RKO (cell line): ENCODE measurements around the gene HPN.
"Not testable (repeated sequence)": the region's sequence is repeated elsewhere in the genome, so short reads cannot be mapped to it uniquely, and the experiment has no call there.

ENCODE experiments used
- DNase-seq: peaks from one replicate; pipeline ENCODE4 v3.0.0-alpha.2; 2016; ENCODE audit warnings: low spot score

Gene HPN

GRCh38 chr19:35084509-35084762, 42.9 kb downstream of the HPN start:
- DNase-seq: no peak

GRCh38 chr19:35085947-35086346, 44.4 kb downstream of the HPN start:
- DNase-seq: no peak

GRCh38 chr19:35086455-35086854, 44.9 kb downstream of the HPN start:
- no peak for DNase-seq

GRCh38 chr19:35087393-35087792, 45.9 kb downstream of the HPN start:
- no peak for DNase-seq

GRCh38 chr19:35088131-35088913, 46.8 kb downstream of the HPN start:
- DNase-seq: peak; percentile 79

- no peak for DNase-seq
These were observed 48.0 kb downstream of the HPN start for GRCh38 chr19:35089554-35089953.

- DNase-seq: no peak
These were observed 48.6 kb downstream of the HPN start for GRCh38 chr19:35090160-35090505.

GRCh38 chr19:35090506-35091214, 49.1 kb downstream of the HPN start:
- DNase-seq: peak; percentile 66

GRCh38 chr19:35093430-35093829, 51.9 kb downstream of the HPN start:
- no peak for DNase-seq

GRCh38 chr19:35093941-35094647, 52.6 kb downstream of the HPN start:
- no peak for DNase-seq

GRCh38 chr19:35094656-35095055, 53.1 kb downstream of the HPN start:
- DNase-seq: no peak

- no peak for DNase-seq
These were observed 54.3 kb downstream of the HPN start for GRCh38 chr19:35095667-35096368.

GRCh38 chr19:35098413-35099049, 57.0 kb downstream of the HPN start:
- no peak for DNase-seq

- DNase-seq: no peak
These were observed 57.8 kb downstream of the HPN start for GRCh38 chr19:35099155-35099896.

GRCh38 chr19:35099897-35100275, 58.4 kb downstream of the HPN start:
- no peak for DNase-seq

- no peak for DNase-seq
These were observed 59.3 kb downstream of the HPN start for GRCh38 chr19:35100588-35101533.

GRCh38 chr19:35101949-35102348, 60.4 kb downstream of the HPN start:
- not testable (repeated sequence) for DNase-seq

GRCh38 chr19:35103614-35104013, 62.1 kb downstream of the HPN start:
- not testable (repeated sequence) for DNase-seq

GRCh38 chr19:35104361-35104760, 62.8 kb downstream of the HPN start:
- no peak for DNase-seq

GRCh38 chr19:35105047-35105410, 63.5 kb downstream of the HPN start:
- DNase-seq: no peak
